GM12872 (cell line): ENCODE measurements around the gene CCR5.

Source experiments
- TF ChIP-seq, protein P1 (sequence below): IDR thresholded peaks from 3 replicates; pipeline ENCODE4 v1.5.1; 2011; ENCODE audit warnings: low read depth, mild to moderate bottlenecking, low read length, moderate library complexity; ENCODE audit not compliant: insufficient read depth

CCR5 gene

GRCh38 chr3:46369675-46370132 is 1.0 kb upstream of the CCR5 start:
- TF ChIP-seq, protein P1, sequence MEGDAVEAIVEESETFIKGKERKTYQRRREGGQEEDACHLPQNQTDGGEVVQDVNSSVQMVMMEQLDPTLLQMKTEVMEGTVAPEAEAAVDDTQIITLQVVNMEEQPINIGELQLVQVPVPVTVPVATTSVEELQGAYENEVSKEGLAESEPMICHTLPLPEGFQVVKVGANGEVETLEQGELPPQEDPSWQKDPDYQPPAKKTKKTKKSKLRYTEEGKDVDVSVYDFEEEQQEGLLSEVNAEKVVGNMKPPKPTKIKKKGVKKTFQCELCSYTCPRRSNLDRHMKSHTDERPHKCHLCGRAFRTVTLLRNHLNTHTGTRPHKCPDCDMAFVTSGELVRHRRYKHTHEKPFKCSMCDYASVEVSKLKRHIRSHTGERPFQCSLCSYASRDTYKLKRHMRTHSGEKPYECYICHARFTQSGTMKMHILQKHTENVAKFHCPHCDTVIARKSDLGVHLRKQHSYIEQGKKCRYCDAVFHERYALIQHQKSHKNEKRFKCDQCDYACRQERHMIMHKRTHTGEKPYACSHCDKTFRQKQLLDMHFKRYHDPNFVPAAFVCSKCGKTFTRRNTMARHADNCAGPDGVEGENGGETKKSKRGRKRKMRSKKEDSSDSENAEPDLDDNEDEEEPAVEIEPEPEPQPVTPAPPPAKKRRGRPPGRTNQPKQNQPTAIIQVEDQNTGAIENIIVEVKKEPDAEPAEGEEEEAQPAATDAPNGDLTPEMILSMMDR: no peak

DNA sequence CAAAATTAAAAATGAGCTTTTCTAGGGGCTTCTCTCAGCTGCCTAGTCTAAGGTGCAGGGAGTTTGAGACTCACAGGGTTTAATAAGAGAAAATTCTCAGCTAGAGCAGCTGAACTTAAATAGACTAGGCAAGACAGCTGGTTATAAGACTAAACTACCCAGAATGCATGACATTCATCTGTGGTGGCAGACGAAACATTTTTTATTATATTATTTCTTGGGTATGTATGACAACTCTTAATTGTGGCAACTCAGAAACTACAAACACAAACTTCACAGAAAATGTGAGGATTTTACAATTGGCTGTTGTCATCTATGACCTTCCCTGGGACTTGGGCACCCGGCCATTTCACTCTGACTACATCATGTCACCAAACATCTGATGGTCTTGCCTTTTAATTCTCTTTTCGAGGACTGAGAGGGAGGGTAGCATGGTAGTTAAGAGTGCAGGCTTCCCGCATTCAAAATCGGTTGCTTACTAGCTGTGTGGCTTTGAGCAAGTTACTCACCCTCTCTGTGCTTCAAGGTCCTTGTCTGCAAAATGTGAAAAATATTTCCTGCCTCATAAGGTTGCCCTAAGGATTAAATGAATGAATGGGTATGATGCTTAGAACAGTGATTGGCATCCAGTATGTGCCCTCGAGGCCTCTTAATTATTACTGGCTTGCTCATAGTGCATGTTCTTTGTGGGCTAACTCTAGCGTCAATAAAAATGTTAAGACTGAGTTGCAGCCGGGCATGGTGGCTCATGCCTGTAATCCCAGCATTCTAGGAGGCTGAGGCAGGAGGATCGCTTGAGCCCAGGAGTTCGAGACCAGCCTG is 984 bp downstream of the CCR5 start:
- TF ChIP-seq, protein P1: no peak

GRCh38 chr3:46372492-46373359 is 2.0 kb downstream of the CCR5 start:
- TF ChIP-seq, protein P1: peak; percentile 73

GRCh38 chr3:46374755-46375154 is 4.0 kb downstream of the CCR5 start:
- TF ChIP-seq, protein P1: no peak

- TF ChIP-seq, protein P1: no peak
These were observed 4.5 kb downstream of the CCR5 start for GRCh38 chr3:46375218-46375617.

GRCh38 chr3:46375814-46376213 is 5.1 kb downstream of the CCR5 start:
- TF ChIP-seq, protein P1: no peak

- TF ChIP-seq, protein P1: peak; percentile 86
These were observed 7.7 kb downstream of the CCR5 start for GRCh38 chr3:46378426-46378942.
